Liver (tissue), 9 donors: ENCODE results near the gene MYO3B. TPM values are rescaled to one million over a fixed set of nuclear protein-coding genes. Genes with fewer than 3 reads are reported as not detected.

ENCODE experiments used
- DNase-seq: peaks from one replicate; pipeline ENCODE4 v3.0.0-alpha.2; 2017; ENCODE audit warnings: low spot score
- H3K27ac ChIP-seq, 2 donors: one replicate each; pipeline ENCODE4 v1.7.0; 2013; ENCODE audit warnings: inconsistent platforms in 2 of 2, low read length in 2 of 2, control low read depth in 1 of 2, low read depth in 1 of 2, mild to moderate bottlenecking in 1 of 2
- H3K27me3 ChIP-seq, 4 donors: one replicate each; pipeline versions ENCODE4 v1.6.1 to v1.7.0; 2013; ENCODE audit warnings: low read length in 3 of 4, inconsistent platforms in 1 of 4, mild to moderate bottlenecking in 1 of 4, moderate library complexity in 1 of 4; ENCODE audit not compliant: control insufficient read depth in 4 of 4, insufficient read depth in 4 of 4
- H3K36me3 ChIP-seq, 4 donors: one replicate each; pipeline versions ENCODE4 v1.6.1 to v1.7.0; 2013; ENCODE audit warnings: low read length in 3 of 4, mild to moderate bottlenecking in 3 of 4, low read depth in 1 of 4, moderate library complexity in 1 of 4; ENCODE audit not compliant: control insufficient read depth in 4 of 4, insufficient read depth in 3 of 4
- H3K4me1 ChIP-seq, 4 donors: one replicate each; pipeline versions ENCODE4 v1.6.1 to v1.7.0; 2013; ENCODE audit warnings: low read length in 3 of 4, mild to moderate bottlenecking in 3 of 4, moderate library complexity in 1 of 4; ENCODE audit not compliant: control insufficient read depth in 4 of 4, insufficient read depth in 4 of 4
- H3K4me3 ChIP-seq, 3 donors: one replicate each; pipeline versions ENCODE4 v1.6.1 to v1.7.0; 2013; ENCODE audit warnings: low read length in 3 of 3, control low read depth in 1 of 3, low read depth in 1 of 3, mild to moderate bottlenecking in 1 of 3
- H3K9ac ChIP-seq, 2 donors: one replicate each; pipeline ENCODE4 v1.7.0; 2013; ENCODE audit warnings: low read length in 2 of 2, mild to moderate bottlenecking in 2 of 2, moderate library complexity in 2 of 2, control low read depth in 1 of 2, low read depth in 1 of 2
- H3K9me3 ChIP-seq, 4 donors: one replicate each; pipeline versions ENCODE4 v1.6.1 to v1.7.0; 2013; ENCODE audit warnings: low read length in 3 of 4; ENCODE audit not compliant: control insufficient read depth in 4 of 4
- FOXA1 ChIP-seq: IDR thresholded peaks from 2 replicates; pipeline ENCODE4 v1.6.1; 2016; ENCODE audit warnings: antibody characterized with exemption
- FOXA2 ChIP-seq: IDR thresholded peaks from 2 replicates; pipeline ENCODE4 v1.6.1; 2016; ENCODE audit warnings: antibody characterized with exemption
- GABPA ChIP-seq, 2 donors: IDR thresholded peaks in 1 of 2; conservative IDR thresholded peaks in 1 of 2; 2 replicates each; pipeline ENCODE4 v1.6.1; 2016; ENCODE audit warnings: antibody characterized with exemption in 2 of 2, mild to moderate bottlenecking in 1 of 2, moderate library complexity in 1 of 2
- HNF4A ChIP-seq, 2 donors: conservative IDR thresholded peaks; 2 replicates each; pipeline ENCODE4 v1.6.1; 2016; ENCODE audit warnings: antibody characterized with exemption in 2 of 2, mild to moderate bottlenecking in 2 of 2
- HNF4G ChIP-seq: IDR thresholded peaks from 2 replicates; pipeline ENCODE4 v1.6.1; 2016; ENCODE audit warnings: antibody characterized with exemption
- JUND ChIP-seq, 2 donors: IDR thresholded peaks; 2 replicates each; pipeline ENCODE4 v1.6.1; 2016; ENCODE audit warnings: antibody characterized with exemption in 2 of 2
- NR2F2 ChIP-seq: IDR thresholded peaks from 2 replicates; pipeline ENCODE4 v1.6.1; 2016; ENCODE audit warnings: antibody characterized with exemption
- RAD21 ChIP-seq, 2 donors: IDR thresholded peaks; 2 replicates each; pipeline ENCODE4 v1.6.1; 2016; ENCODE audit warnings: antibody characterized with exemption in 2 of 2, mild to moderate bottlenecking in 2 of 2
- RXRA ChIP-seq, 2 donors: IDR thresholded peaks; 2 replicates each; pipeline ENCODE4 v1.6.1; 2017 to 2018; ENCODE audit warnings: antibody characterized with exemption in 2 of 2, mild to moderate bottlenecking in 1 of 2
- SP1 ChIP-seq: IDR thresholded peaks from 2 replicates; pipeline ENCODE4 v1.6.1; 2018; ENCODE audit warnings: antibody characterized with exemption, mild to moderate bottlenecking
- TAF1 ChIP-seq: conservative IDR thresholded peaks from 2 replicates; pipeline ENCODE4 v1.6.1; 2016; ENCODE audit warnings: antibody characterized with exemption, mild to moderate bottlenecking
- YY1 ChIP-seq: IDR thresholded peaks from 2 replicates; pipeline ENCODE4 v1.6.1; 2016; ENCODE audit warnings: antibody characterized with exemption, mild to moderate bottlenecking
- whole genome bisulfite sequencing: extraction: QIAGEN DNeasy Blood & Tissue Kit; methylation state at CpG from one replicate; pipeline ENCODE4 v1.1.7; 2013; 5-methylcytosine and 5-hydroxymethylcytosine counted together
- polyA plus RNA-seq, 2 donors: library from polyadenylated mRNA; stranded (reverse) in 1 of 2; unstranded in 1 of 2; fragments of 200-250 nt in 1 of 2; fragments of >200 nt in 1 of 2; fragmentation: Nextera tagmentation in 1 of 2; extraction: Ambion mirVana in 1 of 2; gene quantifications; one replicate each; pipeline versions ENCODE4 v1.2.1 to v1.2.3, GENCODE V29; 2013 to 2015
- total RNA-seq, 2 donors: library from RNA; depleted of rRNA; stranded (reverse); fragments of >200 nt; gene quantifications; one replicate each; pipeline ENCODE4 v1.2.3, GENCODE V29; 2014
- TF ChIP-seq, protein P1 (sequence below): IDR thresholded peaks from 2 replicates; pipeline ENCODE4 v1.6.1; 2016; ENCODE audit warnings: antibody characterized with exemption
- TF ChIP-seq, protein P2 (sequence below): IDR thresholded peaks from 2 replicates; pipeline ENCODE4 v1.6.1; 2016; ENCODE audit warnings: antibody characterized with exemption
- TF ChIP-seq, protein P3 (sequence below): IDR thresholded peaks from 2 replicates; pipeline ENCODE4 v1.6.1; 2016; ENCODE audit warnings: antibody characterized with exemption, mild to moderate bottlenecking
- TF ChIP-seq, protein P4 (sequence below): IDR thresholded peaks from 2 replicates; pipeline ENCODE4 v1.6.1; 2016; ENCODE audit warnings: antibody characterized with exemption
- TF ChIP-seq, protein P5 (sequence below): fragments of 150-350 bp; IDR thresholded peaks from 2 replicates; pipeline ENCODE4 v1.5.1; 2017; ENCODE audit warnings: improper control_type of control experiment, low read depth, low read length; ENCODE audit not compliant: missing input control
- donor health status: healthy.
- donor health status: healthy.
- donor health status: healthy.
- donor health status: healthy.
- donor health status: healthy.

The MYO3B gene
- total and polyA plus RNA-seq, 4 donors = under 0.01 to 0.05 TPM; not detected in 2

DNA sequence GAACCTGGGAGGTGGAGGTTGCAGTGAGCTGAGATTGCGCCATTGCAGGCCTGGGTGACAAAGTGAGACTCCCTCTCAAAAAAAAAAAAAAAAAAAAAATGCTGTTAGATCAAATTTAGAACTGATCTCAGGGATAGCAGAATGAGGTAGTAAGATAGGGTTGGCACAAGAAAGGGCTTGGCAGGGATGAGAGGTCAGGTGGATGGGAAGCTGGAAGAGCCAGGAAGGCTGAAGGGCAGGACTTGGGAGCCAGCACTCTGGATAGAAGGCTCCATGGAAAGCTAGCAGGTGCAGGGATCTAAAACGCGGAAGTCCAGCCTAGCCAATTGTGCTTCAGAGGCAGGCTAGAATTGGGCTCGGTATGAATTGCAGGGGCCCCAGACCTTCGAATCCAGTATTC lies 286.3 kb downstream of the MYO3B start:
- TF ChIP-seq, protein P1, sequence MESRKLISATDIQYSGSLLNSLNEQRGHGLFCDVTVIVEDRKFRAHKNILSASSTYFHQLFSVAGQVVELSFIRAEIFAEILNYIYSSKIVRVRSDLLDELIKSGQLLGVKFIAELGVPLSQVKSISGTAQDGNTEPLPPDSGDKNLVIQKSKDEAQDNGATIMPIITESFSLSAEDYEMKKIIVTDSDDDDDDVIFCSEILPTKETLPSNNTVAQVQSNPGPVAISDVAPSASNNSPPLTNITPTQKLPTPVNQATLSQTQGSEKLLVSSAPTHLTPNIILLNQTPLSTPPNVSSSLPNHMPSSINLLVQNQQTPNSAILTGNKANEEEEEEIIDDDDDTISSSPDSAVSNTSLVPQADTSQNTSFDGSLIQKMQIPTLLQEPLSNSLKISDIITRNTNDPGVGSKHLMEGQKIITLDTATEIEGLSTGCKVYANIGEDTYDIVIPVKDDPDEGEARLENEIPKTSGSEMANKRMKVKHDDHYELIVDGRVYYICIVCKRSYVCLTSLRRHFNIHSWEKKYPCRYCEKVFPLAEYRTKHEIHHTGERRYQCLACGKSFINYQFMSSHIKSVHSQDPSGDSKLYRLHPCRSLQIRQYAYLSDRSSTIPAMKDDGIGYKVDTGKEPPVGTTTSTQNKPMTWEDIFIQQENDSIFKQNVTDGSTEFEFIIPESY = no peak
- TF ChIP-seq GABPA (IDR thresholded peaks at IDR 0.05 in 1 of 2, conservative IDR thresholded peaks at IDR 0.05 in 1 of 2) = no peak
- no peak for TF ChIP-seq SP1
- peak in 1 of 2 donors; percentile 24 for TF ChIP-seq JUND (IDR thresholded peaks at IDR 0.05)
- TF ChIP-seq RAD21 (IDR thresholded peaks at IDR 0.05) = no peak
- TF ChIP-seq HNF4A (conservative IDR thresholded peaks at IDR 0.05) = peak; percentile 7 to 13
- TF ChIP-seq RXRA (IDR thresholded peaks at IDR 0.05) = peak in 1 of 2 donors; percentile 19
- peak; percentile 17 for TF ChIP-seq YY1
- TF ChIP-seq, protein P2, sequence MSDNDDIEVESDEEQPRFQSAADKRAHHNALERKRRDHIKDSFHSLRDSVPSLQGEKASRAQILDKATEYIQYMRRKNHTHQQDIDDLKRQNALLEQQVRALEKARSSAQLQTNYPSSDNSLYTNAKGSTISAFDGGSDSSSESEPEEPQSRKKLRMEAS = no peak
- no peak for TF ChIP-seq FOXA1
- no peak for TF ChIP-seq TAF1
- TF ChIP-seq FOXA2 = no peak
- TF ChIP-seq NR2F2 = no peak
- TF ChIP-seq, protein P3, sequence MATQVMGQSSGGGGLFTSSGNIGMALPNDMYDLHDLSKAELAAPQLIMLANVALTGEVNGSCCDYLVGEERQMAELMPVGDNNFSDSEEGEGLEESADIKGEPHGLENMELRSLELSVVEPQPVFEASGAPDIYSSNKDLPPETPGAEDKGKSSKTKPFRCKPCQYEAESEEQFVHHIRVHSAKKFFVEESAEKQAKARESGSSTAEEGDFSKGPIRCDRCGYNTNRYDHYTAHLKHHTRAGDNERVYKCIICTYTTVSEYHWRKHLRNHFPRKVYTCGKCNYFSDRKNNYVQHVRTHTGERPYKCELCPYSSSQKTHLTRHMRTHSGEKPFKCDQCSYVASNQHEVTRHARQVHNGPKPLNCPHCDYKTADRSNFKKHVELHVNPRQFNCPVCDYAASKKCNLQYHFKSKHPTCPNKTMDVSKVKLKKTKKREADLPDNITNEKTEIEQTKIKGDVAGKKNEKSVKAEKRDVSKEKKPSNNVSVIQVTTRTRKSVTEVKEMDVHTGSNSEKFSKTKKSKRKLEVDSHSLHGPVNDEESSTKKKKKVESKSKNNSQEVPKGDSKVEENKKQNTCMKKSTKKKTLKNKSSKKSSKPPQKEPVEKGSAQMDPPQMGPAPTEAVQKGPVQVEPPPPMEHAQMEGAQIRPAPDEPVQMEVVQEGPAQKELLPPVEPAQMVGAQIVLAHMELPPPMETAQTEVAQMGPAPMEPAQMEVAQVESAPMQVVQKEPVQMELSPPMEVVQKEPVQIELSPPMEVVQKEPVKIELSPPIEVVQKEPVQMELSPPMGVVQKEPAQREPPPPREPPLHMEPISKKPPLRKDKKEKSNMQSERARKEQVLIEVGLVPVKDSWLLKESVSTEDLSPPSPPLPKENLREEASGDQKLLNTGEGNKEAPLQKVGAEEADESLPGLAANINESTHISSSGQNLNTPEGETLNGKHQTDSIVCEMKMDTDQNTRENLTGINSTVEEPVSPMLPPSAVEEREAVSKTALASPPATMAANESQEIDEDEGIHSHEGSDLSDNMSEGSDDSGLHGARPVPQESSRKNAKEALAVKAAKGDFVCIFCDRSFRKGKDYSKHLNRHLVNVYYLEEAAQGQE = peak; percentile 15
- Histone ChIP-seq H3K27me3 (no peaks in the 10 kb centered on the region), H3K36me3 (no peaks in the 10 kb centered on the region), H3K9me3 (no peaks in the 10 kb centered on the region), H3K4me1 (peaks cover 5 to 20% (median 10%) of the 10 kb centered on the region in 4 donors), H3K27ac (peak overlapping the region in 1 of 2 donors; percentile 25), H3K4me3 (no peak overlapping the region), H3K9ac (no peak overlapping the region)
- 79% methylated on average over 5 of the region's 5 CpGs for WGBS
- no peak for DNase-seq

DNA sequence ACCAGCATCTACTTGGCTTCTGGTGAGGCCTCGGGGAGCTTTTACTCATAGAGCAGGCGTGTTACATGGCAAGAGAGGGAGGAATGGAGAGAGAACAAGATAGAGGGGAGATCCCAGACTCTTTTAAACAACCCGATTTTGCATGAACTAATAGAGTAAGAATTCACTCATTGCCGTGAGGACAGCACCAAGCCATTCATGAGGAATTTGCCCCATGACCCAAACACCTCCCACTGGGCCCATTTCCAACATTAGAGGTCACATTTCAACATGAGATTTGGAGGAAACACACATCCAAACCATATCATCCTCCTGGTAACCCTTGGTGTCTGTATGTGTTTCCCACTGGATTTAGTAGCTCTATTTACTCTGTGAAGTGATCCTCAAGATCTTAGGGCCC lies 287.3 kb downstream of the MYO3B start:
- Histone ChIP-seq H3K9me3 (no peaks in the 10 kb centered on the region), H3K27ac (peak overlapping the region; percentile 2 to 76), H3K4me1 (peaks cover 5 to 20% (median 10%) of the 10 kb centered on the region in 4 donors), H3K9ac (no peak overlapping the region), H3K36me3 (no peaks in the 10 kb centered on the region), H3K4me3 (no peak overlapping the region), H3K27me3 (no peaks in the 10 kb centered on the region)
- WGBS = 40% methylated on average over 4 of the region's 4 CpGs
- DNase-seq = no peak
- TF ChIP-seq, protein P4, sequence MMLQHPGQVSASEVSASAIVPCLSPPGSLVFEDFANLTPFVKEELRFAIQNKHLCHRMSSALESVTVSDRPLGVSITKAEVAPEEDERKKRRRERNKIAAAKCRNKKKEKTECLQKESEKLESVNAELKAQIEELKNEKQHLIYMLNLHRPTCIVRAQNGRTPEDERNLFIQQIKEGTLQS = no peak
- TF ChIP-seq RAD21 (IDR thresholded peaks at IDR 0.05) (peak; percentile 17 to 20), FOXA1 (no peak), FOXA2 (no peak), GABPA (IDR thresholded peaks at IDR 0.05 in 1 of 2, conservative IDR thresholded peaks at IDR 0.05 in 1 of 2) (no peak), TAF1 (no peak), RXRA (IDR thresholded peaks at IDR 0.05) (peak; percentile 37 to 56), SP1 (peak; percentile 64), HNF4A (conservative IDR thresholded peaks at IDR 0.05) (peak; percentile 60 to 65), NR2F2 (no peak), HNF4G (no peak)
- TF ChIP-seq, protein P1 = no peak
- TF ChIP-seq, protein P5, sequence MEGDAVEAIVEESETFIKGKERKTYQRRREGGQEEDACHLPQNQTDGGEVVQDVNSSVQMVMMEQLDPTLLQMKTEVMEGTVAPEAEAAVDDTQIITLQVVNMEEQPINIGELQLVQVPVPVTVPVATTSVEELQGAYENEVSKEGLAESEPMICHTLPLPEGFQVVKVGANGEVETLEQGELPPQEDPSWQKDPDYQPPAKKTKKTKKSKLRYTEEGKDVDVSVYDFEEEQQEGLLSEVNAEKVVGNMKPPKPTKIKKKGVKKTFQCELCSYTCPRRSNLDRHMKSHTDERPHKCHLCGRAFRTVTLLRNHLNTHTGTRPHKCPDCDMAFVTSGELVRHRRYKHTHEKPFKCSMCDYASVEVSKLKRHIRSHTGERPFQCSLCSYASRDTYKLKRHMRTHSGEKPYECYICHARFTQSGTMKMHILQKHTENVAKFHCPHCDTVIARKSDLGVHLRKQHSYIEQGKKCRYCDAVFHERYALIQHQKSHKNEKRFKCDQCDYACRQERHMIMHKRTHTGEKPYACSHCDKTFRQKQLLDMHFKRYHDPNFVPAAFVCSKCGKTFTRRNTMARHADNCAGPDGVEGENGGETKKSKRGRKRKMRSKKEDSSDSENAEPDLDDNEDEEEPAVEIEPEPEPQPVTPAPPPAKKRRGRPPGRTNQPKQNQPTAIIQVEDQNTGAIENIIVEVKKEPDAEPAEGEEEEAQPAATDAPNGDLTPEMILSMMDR = no peak
- TF ChIP-seq, protein P2 = no peak
- TF ChIP-seq, protein P3 = peak; percentile 33
